ENCODE measurements around the gene MYLK. TPM values are rescaled to one million over a fixed set of nuclear protein-coding genes. Genes with fewer than 3 reads are reported as not detected.

The MYLK gene
- total and polyA plus RNA-seq, 9 donors = 50.2 to 645 (median 205) TPM

DNA sequence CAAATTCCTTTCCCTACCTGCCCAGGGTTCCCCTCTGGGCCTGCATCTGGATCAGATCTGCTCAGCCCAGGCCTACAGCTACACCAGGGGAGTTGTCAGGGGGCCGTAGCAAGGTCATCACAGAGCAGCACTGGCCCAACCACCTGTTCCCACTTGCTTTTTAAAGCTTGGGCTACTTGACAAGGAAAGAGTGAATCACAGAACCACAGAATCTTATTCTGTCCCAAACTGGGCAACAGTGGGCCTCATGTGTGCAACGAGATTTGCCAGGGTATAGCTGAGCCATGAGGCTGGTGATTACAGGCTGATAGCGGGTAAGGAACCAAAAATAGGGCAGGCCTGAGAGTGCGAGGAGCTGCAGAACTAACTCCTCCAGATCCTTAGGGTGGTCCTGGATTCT is 66.7 kb downstream of the MYLK start:
- H3K27me3 ChIP-seq = no peaks in the 10 kb centered on the region
- no peaks in the 10 kb centered on the region for H3K4me1 ChIP-seq (ENCODE audit: insufficient read depth)
- no peak overlapping the region for H3K27ac ChIP-seq
- no peaks in the 10 kb centered on the region for H3K9me3 ChIP-seq
- TF ChIP-seq, protein P1, sequence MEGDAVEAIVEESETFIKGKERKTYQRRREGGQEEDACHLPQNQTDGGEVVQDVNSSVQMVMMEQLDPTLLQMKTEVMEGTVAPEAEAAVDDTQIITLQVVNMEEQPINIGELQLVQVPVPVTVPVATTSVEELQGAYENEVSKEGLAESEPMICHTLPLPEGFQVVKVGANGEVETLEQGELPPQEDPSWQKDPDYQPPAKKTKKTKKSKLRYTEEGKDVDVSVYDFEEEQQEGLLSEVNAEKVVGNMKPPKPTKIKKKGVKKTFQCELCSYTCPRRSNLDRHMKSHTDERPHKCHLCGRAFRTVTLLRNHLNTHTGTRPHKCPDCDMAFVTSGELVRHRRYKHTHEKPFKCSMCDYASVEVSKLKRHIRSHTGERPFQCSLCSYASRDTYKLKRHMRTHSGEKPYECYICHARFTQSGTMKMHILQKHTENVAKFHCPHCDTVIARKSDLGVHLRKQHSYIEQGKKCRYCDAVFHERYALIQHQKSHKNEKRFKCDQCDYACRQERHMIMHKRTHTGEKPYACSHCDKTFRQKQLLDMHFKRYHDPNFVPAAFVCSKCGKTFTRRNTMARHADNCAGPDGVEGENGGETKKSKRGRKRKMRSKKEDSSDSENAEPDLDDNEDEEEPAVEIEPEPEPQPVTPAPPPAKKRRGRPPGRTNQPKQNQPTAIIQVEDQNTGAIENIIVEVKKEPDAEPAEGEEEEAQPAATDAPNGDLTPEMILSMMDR (IDR thresholded peaks at IDR 0.05) = no peak
- TF ChIP-seq POLR2A (IDR thresholded peaks at IDR 0.05) = no peak
- TF ChIP-seq EP300 (IDR thresholded peaks at IDR 0.05) = no peak
- H3K4me3 ChIP-seq = no peak overlapping the region
- no peaks in the 10 kb centered on the region for H3K36me3 ChIP-seq
- intact Hi-C loops (cut with DNase I) = no loop called here
- 86 to 88% (median 87%) methylated on average over 4 of the region's 4 CpGs for WGBS, 3 donors
- no peak for DNase-seq

DNA sequence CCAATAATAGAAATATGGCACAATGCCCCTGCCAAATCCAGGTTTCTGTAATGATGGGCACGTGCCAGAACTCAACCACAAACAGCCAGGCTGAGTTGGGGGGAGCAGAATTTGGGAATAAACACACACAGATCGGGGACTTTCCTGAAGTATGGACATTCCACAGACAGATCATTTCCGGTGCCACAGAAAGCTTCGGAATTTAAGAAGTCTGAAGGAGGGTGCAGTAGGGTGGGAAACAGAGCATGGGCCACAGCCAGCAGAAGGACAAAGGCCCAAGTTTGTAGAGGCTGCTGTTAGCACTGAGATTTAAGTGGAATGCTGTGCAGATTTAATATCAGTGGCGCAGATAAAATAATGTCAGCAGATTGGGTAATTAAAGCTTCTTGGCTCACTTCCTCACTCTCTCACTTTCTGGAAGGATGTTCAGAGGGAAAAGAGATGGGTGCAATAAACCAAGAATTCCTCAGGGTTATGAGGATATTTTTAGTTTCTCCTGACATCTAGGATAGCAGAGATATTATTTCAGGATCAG is 67.4 kb downstream of the MYLK start:
- Histone ChIP-seq H3K27ac (no peak overlapping the region), H3K4me1 (ENCODE audit: insufficient read depth) (no peaks in the 10 kb centered on the region), H3K36me3 (no peaks in the 10 kb centered on the region), H3K27me3 (no peaks in the 10 kb centered on the region), H3K9me3 (no peaks in the 10 kb centered on the region), H3K4me3 (no peak overlapping the region)
- no peak for DNase-seq
- intact Hi-C loops (cut with DNase I) = no loop called here
- TF ChIP-seq POLR2A (IDR thresholded peaks at IDR 0.05) = no peak
- TF ChIP-seq, protein P1 (IDR thresholded peaks at IDR 0.05) = no peak
- TF ChIP-seq EP300 (IDR thresholded peaks at IDR 0.05) = no peak
- WGBS, 3 donors = 8 to 15% (median 14%) methylated on average over 5 of the region's 5 CpGs

DNA sequence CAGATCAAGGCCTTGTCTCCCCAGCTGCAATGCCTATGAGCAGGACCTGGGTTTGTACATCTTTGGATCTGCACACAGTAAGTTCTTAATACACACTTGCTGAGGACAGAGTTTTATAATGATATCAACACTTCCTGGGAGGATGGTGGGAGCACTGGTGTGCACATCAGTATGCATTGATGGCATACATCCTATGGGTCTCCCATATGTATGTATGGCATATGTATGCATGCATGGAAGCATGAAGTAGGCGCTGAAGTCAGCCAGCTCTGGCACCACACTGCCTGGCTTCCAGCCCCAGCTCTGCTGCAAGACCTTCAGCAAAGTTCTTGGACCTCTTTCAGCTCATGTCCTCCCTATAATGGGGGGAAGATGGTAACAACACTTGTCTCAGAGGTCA is 68.2 kb downstream of the MYLK start:
- Histone ChIP-seq H3K9me3 (no peaks in the 10 kb centered on the region), H3K36me3 (no peaks in the 10 kb centered on the region), H3K4me1 (ENCODE audit: insufficient read depth) (no peaks in the 10 kb centered on the region), H3K4me3 (no peak overlapping the region), H3K27me3 (no peaks in the 10 kb centered on the region), H3K27ac (no peak overlapping the region)
- intact Hi-C loops (cut with DNase I) = no loop called here
- no peak for DNase-seq
- WGBS, 3 donors = 97 to 100% (median 100%) methylated on average over 1 of the region's 1 CpG
- TF ChIP-seq POLR2A (IDR thresholded peaks at IDR 0.05) (no peak), EP300 (IDR thresholded peaks at IDR 0.05) (no peak)
- TF ChIP-seq, protein P1 (IDR thresholded peaks at IDR 0.05) = no peak

DNA sequence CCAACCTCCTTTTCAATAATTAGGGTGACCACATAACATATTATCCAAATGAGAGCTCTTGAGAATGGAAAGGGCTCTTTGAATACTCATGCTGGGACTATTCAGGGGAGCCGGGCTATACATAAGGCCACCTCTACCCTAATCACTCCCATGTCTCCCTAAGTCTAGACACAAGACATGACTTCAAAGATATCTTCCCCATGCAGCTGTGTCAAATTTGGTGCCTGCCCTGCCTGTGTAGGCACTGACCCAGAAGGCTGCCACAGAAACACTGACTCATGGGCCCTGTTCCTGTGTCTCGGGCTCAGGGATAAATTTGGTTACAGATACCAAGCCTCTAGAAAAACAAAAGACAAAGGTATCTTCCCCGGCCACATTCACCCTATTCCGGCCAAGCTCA is 70.3 kb downstream of the MYLK start:
- Histone ChIP-seq H3K4me1 (ENCODE audit: insufficient read depth) (no peaks in the 10 kb centered on the region), H3K9me3 (no peaks in the 10 kb centered on the region), H3K4me3 (no peak overlapping the region), H3K27me3 (no peaks in the 10 kb centered on the region), H3K27ac (no peak overlapping the region), H3K36me3 (no peaks in the 10 kb centered on the region)
- no peak for DNase-seq
- intact Hi-C loops (cut with DNase I) = no loop called here
- TF ChIP-seq POLR2A (IDR thresholded peaks at IDR 0.05) = no peak
- TF ChIP-seq, protein P1 (IDR thresholded peaks at IDR 0.05) = no peak
- TF ChIP-seq EP300 (IDR thresholded peaks at IDR 0.05) = no peak
- 85 to 95% (median 93%) methylated on average over 4 of the region's 4 CpGs for WGBS, 3 donors
